ENCODE results near the gene MEF2C.

The MEF2C gene

DNA sequence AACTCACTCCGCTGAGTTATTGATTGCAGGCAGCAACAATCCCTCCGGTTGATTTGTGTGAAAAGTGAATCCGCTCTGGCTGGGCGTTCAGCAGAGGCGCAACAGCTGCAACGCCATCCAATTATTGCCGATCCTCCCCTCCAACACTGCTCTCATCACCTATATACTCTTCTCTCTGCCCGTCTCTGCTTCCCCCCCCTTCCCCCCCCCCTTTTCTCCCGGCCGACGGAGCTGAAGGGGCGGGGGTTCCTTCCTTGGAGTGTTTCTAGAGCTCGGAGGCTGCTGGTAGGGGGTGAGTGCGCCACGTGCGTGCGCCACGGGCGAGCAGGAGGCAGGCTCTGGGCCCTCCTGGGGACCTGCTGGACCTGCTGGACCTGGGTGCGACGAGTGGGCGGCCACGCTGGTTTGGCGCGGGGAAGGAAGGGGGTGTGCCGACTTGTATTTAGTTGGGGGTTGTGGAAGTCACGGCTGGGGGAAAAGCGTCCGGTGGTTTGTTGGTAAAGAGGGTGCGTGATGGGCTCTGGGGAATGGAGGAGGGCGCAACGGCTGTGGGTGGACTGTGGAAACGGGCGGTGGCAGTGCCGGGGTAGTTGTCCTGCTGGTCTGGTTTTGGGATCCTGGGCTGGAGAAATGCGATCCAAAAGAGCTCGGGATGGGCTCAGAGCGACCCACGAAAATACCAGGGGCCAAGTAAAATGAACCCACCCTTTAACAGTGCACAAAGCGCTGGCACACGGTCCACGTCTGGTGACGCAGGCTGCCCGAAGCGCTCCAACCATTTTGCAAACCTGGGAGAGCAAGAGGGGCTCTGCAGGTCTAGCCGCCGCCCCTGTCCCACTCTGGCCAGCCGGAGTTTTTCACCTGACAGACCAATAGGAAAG is 6.4 kb upstream of the MEF2C start:
- no peaks in the 10 kb centered on the region for H3K36me3 ChIP-seq (ENCODE audit: insufficient read depth, low read length)
- peaks cover 63% of the 10 kb centered on the region for H3K4me1 ChIP-seq (ENCODE audit: insufficient read depth, low read length, severe bottlenecking)
- no peaks in the 10 kb centered on the region for H3K79me2 ChIP-seq (ENCODE audit: insufficient read depth, low read length)
- no peaks in the 10 kb centered on the region for H3K9me2 ChIP-seq (ENCODE audit: low read depth, low read length)
- no peaks in the 10 kb centered on the region for H3K9me3 ChIP-seq (ENCODE audit: low read length)
- peak overlapping the region; percentile 81 for H3K4me2 ChIP-seq (ENCODE audit: low read length)
- peak overlapping the region; percentile 67 for H3K4me3 ChIP-seq (ENCODE audit: low read depth, low read length, poor library complexity, severe bottlenecking)
- peak overlapping the region; percentile 64 for H3K9ac ChIP-seq (ENCODE audit: low read length)
- peak overlapping the region; percentile 63 for H3K27ac ChIP-seq (ENCODE audit: low read depth, low read length, poor library complexity, severe bottlenecking)
- H3F3A ChIP-seq (ENCODE audit: insufficient read depth, low read length) = no peaks in the 10 kb centered on the region; the same call in 1 of the 2 replicates
- TF ChIP-seq EZH2 (IDR thresholded peaks at IDR 0.05; ENCODE audit: borderline replicate concordance, low read length) = no peak
- no peak for TF ChIP-seq CTCF (IDR thresholded peaks at IDR 0.05; ENCODE audit: low read length)
- peak overlapping the region; percentile 6 for H2AFZ ChIP-seq (ENCODE audit: low read length)
- no peaks in the 10 kb centered on the region for H3K27me3 ChIP-seq (ENCODE audit: insufficient read depth, low read length)
- no peaks in the 10 kb centered on the region for H4K20me1 ChIP-seq (ENCODE audit: insufficient read depth, low read length)

GRCh38 chr5:88888848-88889188 is 5.8 kb upstream of the MEF2C start:
- Histone ChIP-seq H3K4me2 (ENCODE audit: low read length) (peak overlapping the region; percentile 81), H3K79me2 (ENCODE audit: insufficient read depth, low read length) (no peaks in the 10 kb centered on the region), H3K4me1 (ENCODE audit: insufficient read depth, low read length, severe bottlenecking) (peaks cover 69% of the 10 kb centered on the region), H3K27me3 (ENCODE audit: insufficient read depth, low read length) (no peaks in the 10 kb centered on the region), H4K20me1 (ENCODE audit: insufficient read depth, low read length) (no peaks in the 10 kb centered on the region), H3K9me2 (ENCODE audit: low read depth, low read length) (no peaks in the 10 kb centered on the region), H3K9me3 (ENCODE audit: low read length) (no peaks in the 10 kb centered on the region), H3K36me3 (ENCODE audit: insufficient read depth, low read length) (no peaks in the 10 kb centered on the region), H3F3A (ENCODE audit: insufficient read depth, low read length) (no peaks in the 10 kb centered on the region; the same call in 1 of the 2 replicates), H3K9ac (ENCODE audit: low read length) (peak overlapping the region; percentile 64), H2AFZ (ENCODE audit: low read length) (peak overlapping the region; percentile 6; the same call in 1 of the 2 replicates), H3K27ac (ENCODE audit: low read depth, low read length, poor library complexity, severe bottlenecking) (peak overlapping the region; percentile 63), H3K4me3 (ENCODE audit: low read depth, low read length, poor library complexity, severe bottlenecking) (peak overlapping the region; percentile 67)
- TF ChIP-seq CTCF (IDR thresholded peaks at IDR 0.05; ENCODE audit: low read length) (no peak), EZH2 (IDR thresholded peaks at IDR 0.05; ENCODE audit: borderline replicate concordance, low read length) (no peak)

- Histone ChIP-seq H3K9me3 (ENCODE audit: low read length) (no peaks in the 10 kb centered on the region), H2AFZ (ENCODE audit: low read length) (no peak overlapping the region), H3K9me2 (ENCODE audit: low read depth, low read length) (no peaks in the 10 kb centered on the region), H3K9ac (ENCODE audit: low read length) (no peak overlapping the region), H3K4me1 (ENCODE audit: insufficient read depth, low read length, severe bottlenecking) (peaks cover 71% of the 10 kb centered on the region), H3K4me2 (ENCODE audit: low read length) (no peak overlapping the region; the same call in 1 of the 2 replicates), H4K20me1 (ENCODE audit: insufficient read depth, low read length) (no peaks in the 10 kb centered on the region), H3K4me3 (ENCODE audit: low read depth, low read length, poor library complexity, severe bottlenecking) (no peak overlapping the region), H3K27ac (ENCODE audit: low read depth, low read length, poor library complexity, severe bottlenecking) (peak overlapping the region; percentile 63), H3K36me3 (ENCODE audit: insufficient read depth, low read length) (no peaks in the 10 kb centered on the region), H3F3A (ENCODE audit: insufficient read depth, low read length) (no peaks in the 10 kb centered on the region; the same call in 1 of the 2 replicates), H3K27me3 (ENCODE audit: insufficient read depth, low read length) (no peaks in the 10 kb centered on the region), H3K79me2 (ENCODE audit: insufficient read depth, low read length) (no peaks in the 10 kb centered on the region)
- TF ChIP-seq EZH2 (IDR thresholded peaks at IDR 0.05; ENCODE audit: borderline replicate concordance, low read length) (no peak), CTCF (IDR thresholded peaks at IDR 0.05; ENCODE audit: low read length) (no peak)
These were observed 5.3 kb upstream of the MEF2C start for GRCh38 chr5:88888291-88888690.
